ENCODE results near the gene PTTG1.

The PTTG1 gene

GRCh38 chr5:160475864-160476438, 54.3 kb downstream of the PTTG1 start:
- no peak for DNase-seq

GRCh38 chr5:160477266-160477970, 55.8 kb downstream of the PTTG1 start:
- no peak for DNase-seq

GRCh38 chr5:160478163-160478562, 56.5 kb downstream of the PTTG1 start:
- no peak for DNase-seq
